Neural crest cell (in vitro differentiated cells): ENCODE measurements around the gene NBPF1. TPM values are rescaled to one million over a fixed set of nuclear protein-coding genes. Genes with fewer than 3 reads are reported as not detected.
"Not testable (repeated sequence)": the region's sequence is repeated elsewhere in the genome, so short reads cannot be mapped to it uniquely, and the experiment has no call there.

Source experiments
- DNase-seq: peaks from one replicate; pipeline ENCODE4 v3.0.0; 2021; ENCODE audit warnings: low read depth, mixed read lengths, low spot score
- H3K27ac Mint-ChIP-seq: one replicate; pipeline ENCODE4 v1.8.0; 2021; ENCODE audit warnings: mild to moderate bottlenecking, mixed read lengths; ENCODE audit not compliant: unreplicated experiment
- H3K27me3 Mint-ChIP-seq: 2 replicates; pipeline ENCODE4 v1.8.0; 2021; ENCODE audit warnings: low read depth, mild to moderate bottlenecking, mixed read lengths
- H3K36me3 Mint-ChIP-seq: 2 replicates; pipeline ENCODE4 v1.8.0; 2021; ENCODE audit warnings: low read depth, mild to moderate bottlenecking, mixed read lengths
- H3K4me1 Mint-ChIP-seq: 2 replicates; pipeline ENCODE4 v1.8.0; 2021; ENCODE audit warnings: mixed read lengths
- H3K4me3 Mint-ChIP-seq: one replicate; pipeline ENCODE4 v1.8.0; 2021; ENCODE audit warnings: mild to moderate bottlenecking, mixed read lengths
- H3K9me3 Mint-ChIP-seq: 2 replicates; pipeline ENCODE4 v1.8.0; 2021; ENCODE audit warnings: mixed read lengths
- total RNA-seq: library from RNA; stranded (reverse); gene quantifications from 2 replicates; pipeline ENCODE4 v1.2.1, GENCODE V29; 2021
- TF ChIP-seq, protein P1 (sequence below): fragments of 200-600 bp; sonication (generic); conservative IDR thresholded peaks from 2 replicates; pipeline ENCODE4 v1.5.0; 2021; ENCODE audit warnings: antibody characterized with exemption, mild to moderate bottlenecking

The NBPF1 gene
- total RNA-seq, 1 donor from 2014 or later = 129 TPM

DNA sequence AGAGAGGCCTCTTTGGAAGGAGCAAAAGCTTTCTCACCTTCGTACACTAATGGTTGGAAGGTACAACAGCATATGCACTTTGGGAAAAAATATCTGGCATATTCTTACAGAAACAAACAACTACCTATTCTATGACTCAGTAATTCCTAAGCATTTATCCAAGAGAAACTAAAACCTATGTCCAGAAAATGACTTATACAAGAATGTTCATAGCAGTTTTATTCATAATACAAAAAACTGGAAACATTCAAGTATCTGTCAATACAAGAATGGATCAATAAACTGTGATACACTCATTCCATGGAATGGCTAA is 8.2 kb downstream of the NBPF1 start:
- Mint-ChIP-seq H3K4me1 (no peaks in the 10 kb centered on the region), H3K36me3 (no peaks in the 10 kb centered on the region), H3K27ac (no peak overlapping the region), H3K9me3 (no peaks in the 10 kb centered on the region), H3K27me3 (no peaks in the 10 kb centered on the region), H3K4me3 (no peak overlapping the region)
- TF ChIP-seq, protein P1, sequence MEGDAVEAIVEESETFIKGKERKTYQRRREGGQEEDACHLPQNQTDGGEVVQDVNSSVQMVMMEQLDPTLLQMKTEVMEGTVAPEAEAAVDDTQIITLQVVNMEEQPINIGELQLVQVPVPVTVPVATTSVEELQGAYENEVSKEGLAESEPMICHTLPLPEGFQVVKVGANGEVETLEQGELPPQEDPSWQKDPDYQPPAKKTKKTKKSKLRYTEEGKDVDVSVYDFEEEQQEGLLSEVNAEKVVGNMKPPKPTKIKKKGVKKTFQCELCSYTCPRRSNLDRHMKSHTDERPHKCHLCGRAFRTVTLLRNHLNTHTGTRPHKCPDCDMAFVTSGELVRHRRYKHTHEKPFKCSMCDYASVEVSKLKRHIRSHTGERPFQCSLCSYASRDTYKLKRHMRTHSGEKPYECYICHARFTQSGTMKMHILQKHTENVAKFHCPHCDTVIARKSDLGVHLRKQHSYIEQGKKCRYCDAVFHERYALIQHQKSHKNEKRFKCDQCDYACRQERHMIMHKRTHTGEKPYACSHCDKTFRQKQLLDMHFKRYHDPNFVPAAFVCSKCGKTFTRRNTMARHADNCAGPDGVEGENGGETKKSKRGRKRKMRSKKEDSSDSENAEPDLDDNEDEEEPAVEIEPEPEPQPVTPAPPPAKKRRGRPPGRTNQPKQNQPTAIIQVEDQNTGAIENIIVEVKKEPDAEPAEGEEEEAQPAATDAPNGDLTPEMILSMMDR = no peak
- DNase-seq = no peak

DNA sequence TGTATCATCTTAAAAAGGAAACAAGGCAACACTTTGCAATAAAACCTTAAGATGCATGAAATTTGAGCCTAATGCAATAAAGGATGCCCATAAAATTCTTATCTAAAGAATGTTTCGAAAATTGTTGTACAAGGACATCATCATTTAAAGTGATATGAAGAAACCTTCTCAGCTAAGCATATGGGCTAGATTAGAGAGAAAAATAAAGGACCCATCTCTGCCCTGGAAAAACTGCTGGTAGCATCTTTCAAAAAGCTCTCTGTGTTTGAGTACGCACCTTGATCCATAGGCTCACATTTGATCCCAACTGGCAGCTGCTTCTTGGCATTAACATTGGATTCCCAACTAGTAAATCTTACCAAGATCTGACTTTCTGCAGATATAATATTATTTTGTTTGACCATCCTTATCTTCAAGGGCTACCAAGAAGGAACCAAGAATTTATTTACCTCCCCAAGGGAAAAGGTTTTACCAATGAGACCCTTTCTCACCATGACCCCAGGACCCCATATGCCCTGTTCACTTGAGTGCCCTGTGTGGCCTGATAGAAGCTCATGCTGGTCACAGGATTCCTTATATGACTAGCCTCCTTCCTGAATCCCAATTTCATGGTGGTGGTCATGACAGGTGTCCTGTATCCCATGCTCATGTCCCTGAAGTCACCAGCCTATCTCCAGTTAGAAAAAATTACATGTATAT is 8.7 kb downstream of the NBPF1 start:
- H3K4me1 Mint-ChIP-seq, H3K4me3 Mint-ChIP-seq, H3K36me3 Mint-ChIP-seq, H3K27ac Mint-ChIP-seq, H3K27me3 Mint-ChIP-seq, DNase-seq, H3K9me3 Mint-ChIP-seq: not testable (repeated sequence)

DNA sequence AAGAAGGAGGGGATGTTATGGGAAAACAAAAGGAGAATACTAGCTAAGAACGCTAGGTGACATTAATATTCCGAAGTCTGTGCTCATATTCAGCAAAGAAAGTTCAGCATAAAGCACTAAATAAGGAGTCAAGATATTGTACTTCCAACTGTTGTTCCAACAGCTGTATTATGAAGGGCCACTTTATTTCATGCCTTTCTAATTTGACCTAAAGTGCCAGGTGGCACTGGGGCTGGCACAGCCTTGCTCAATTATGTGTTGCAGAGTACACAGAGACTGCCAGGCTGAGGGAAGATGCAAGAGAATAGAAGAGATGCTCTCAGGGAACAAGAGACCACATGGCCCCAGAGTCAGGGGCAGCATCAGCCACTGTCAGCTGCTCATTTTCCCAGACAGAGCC is 9.7 kb downstream of the NBPF1 start:
- not testable (repeated sequence) for H3K4me1 Mint-ChIP-seq, DNase-seq

DNA sequence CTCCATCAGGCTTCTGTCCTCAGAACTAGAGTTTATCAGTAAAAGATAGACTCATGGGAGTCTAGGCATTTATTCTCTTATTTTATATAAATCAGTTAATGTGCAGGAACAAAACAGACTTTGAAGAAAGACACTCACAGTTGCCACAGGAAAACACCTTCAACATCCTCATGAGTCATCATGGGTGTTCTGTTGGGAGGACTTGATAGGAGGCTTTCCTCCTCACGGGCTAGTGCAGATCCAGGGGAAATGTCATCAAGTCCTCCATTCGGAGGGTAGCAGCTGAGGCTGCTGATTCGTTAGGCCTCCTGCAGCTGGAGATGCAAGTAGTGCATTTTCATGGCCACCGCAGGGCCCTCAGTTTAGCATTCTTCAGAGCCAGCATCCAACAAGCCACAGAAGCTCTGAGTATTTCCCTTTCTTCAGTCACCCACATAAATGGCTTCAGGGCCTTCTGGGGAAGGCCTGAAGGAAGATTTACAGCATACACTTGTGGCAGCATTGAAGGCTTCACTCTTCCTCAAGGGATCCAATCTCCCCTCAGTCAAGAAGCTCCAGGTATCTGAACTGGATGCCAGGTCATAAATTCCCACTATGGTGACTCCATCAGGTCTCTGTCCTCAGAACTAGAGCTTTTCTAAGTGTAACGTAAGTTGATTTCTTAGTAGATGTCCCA is 10.9 kb downstream of the NBPF1 start:
- not testable (repeated sequence) for H3K9me3 Mint-ChIP-seq, H3K4me3 Mint-ChIP-seq, H3K27me3 Mint-ChIP-seq, H3K4me1 Mint-ChIP-seq, H3K36me3 Mint-ChIP-seq, DNase-seq, H3K27ac Mint-ChIP-seq

More for the DNA sequence above, 9.7 kb downstream of the NBPF1 start:
- H3K27ac Mint-ChIP-seq, H3K4me3 Mint-ChIP-seq, H3K36me3 Mint-ChIP-seq, H3K27me3 Mint-ChIP-seq, H3K9me3 Mint-ChIP-seq: not testable (repeated sequence)

DNA sequence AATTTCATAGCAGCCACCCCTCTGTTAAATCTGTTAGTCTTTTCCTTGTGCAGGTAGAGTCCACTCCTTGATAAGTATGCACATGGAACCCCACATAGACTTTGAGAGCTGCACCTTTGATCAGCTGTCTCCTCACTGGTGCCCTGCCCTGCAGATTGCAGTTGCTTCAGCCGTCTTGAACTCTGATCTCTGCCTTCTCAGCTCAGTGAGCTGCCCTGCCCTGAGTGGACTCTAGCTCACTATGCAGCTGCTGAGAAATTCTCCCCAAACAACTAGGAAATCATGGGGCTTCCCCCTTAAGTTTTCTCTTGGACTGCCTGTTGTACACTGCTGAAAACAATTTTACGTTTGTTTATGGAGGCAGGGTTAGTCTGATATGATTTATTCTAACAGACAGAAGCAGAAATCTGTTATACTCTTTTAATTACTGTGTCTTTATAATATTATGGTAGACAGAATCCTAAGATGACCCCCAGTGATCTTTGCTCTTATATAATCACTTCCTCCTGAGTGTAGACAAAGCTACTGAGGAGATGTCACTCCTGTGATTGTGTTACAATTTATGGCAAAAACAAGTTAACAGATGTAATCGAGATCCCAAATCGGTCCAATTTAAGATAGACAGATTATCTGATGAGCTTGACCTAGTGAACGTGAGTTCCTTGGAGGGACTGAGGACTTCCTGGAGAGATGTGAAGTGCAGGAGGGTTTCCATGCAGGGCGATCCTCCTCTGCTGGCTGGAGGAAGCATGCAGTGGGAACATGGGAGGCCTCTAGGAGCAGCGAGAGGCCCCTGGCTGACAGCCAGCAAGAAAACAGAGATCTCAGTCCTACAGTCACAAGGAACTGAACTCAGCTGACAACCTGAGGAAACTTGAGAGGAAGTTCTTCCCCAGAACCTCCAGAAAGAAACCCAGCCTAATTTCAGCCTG is 12.2 kb downstream of the NBPF1 start:
- H3K36me3 Mint-ChIP-seq, DNase-seq, H3K4me1 Mint-ChIP-seq, H3K4me3 Mint-ChIP-seq, H3K27me3 Mint-ChIP-seq, H3K9me3 Mint-ChIP-seq, H3K27ac Mint-ChIP-seq: not testable (repeated sequence)

DNA sequence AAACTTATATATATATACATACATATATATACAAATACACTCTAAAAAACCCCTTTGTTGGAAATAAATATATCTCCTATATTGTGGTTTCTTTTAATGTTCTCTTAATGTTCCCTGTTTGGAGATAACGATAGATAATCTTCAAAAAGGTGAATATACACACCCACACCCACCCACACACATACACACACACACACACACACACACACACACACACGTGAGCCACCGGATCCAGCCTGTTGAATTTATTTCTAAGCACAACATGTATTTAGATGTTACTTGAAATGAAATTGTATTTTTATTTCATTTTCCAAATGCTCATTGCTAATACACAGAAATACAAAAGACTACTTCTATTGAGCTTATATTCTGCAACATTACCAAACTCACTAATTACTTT is 14.0 kb downstream of the NBPF1 start:
- not testable (repeated sequence) for H3K36me3 Mint-ChIP-seq, H3K9me3 Mint-ChIP-seq, DNase-seq, H3K4me1 Mint-ChIP-seq, H3K27ac Mint-ChIP-seq, H3K27me3 Mint-ChIP-seq, H3K4me3 Mint-ChIP-seq

DNA sequence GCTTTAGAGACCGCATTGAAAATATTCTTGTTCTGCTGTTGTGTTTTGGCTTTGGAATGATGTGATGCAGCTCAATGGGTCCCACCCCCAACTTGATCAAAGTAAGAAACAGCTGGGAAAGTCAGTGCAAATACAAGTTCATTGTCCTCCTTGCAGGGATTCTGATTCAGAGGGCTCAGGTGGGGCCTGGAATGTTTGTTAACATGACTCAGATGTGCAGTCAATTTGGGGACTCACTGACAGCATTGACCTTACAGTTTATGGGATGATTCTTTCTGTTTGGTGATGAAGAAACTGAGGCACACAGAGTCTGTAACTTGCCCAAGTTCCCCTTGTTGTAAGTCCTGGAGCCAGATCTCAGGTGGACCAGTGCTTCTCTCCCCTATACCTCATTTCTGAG is 18.1 kb downstream of the NBPF1 start:
- H3K36me3 Mint-ChIP-seq, H3K4me1 Mint-ChIP-seq, H3K27me3 Mint-ChIP-seq, H3K4me3 Mint-ChIP-seq, DNase-seq, H3K9me3 Mint-ChIP-seq, H3K27ac Mint-ChIP-seq: not testable (repeated sequence)

DNA sequence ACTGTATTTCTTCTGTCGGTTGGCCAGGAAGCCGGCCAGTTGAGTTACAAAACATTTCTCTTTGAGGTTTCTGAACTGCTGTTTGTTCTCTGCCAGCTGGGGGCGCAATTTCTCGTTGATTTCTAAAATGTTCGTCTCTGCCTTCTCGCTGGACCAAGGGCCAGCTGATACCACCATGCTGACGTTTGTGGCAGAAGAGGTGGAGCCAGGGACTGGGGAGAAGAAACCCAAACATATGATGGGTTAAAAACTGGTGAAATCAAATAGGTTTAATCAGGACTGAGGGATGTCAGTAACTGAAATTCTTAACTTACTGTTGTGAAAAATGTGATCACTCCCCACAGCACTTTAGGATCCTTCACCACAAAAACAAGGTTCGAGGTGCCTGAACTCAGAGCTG is 21.5 kb downstream of the NBPF1 start:
- TF ChIP-seq, protein P1 = peak; percentile 47
- not testable (repeated sequence) for H3K27me3 Mint-ChIP-seq, DNase-seq, H3K4me3 Mint-ChIP-seq, H3K4me1 Mint-ChIP-seq, H3K9me3 Mint-ChIP-seq, H3K27ac Mint-ChIP-seq, H3K36me3 Mint-ChIP-seq

DNA sequence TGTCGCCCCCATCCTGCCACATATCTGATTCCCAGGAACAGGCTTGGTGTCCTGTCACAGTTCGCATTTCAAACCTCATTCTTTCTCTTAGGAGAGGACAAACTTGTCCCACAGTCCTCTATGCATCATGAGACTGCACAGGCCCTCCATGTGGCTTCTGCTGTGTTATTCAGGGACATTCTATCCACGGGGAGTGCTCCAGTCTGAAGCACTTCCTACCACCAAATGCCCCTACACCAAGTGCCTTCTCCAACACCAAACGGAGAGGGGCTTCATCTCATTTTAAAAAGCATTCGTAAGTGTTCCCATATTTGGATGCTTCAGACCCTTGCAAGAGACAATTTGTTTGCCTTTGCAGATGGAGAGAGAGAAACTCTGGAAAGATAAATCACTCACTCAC is 25.3 kb downstream of the NBPF1 start:
- not testable (repeated sequence) for H3K27ac Mint-ChIP-seq

DNA sequence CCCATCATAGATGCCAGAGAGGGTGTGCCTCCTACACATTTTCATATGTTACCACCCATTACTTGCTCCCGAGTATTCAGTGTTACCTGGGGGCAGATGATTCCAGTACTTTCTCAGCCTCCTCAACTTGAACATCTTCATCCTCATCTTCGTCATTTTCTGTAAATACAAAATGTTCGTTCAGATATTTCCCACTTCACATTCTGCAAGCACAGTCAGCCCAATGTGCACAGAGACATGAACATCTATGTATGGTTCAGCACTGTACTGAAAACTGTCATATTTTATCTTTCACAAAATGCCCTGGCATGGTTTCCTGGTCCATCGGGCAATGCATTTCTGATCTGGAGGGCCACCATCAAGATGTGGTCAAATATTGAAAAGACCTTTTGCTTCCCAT is 25.7 kb downstream of the NBPF1 start:
- not testable (repeated sequence) for H3K9me3 Mint-ChIP-seq, H3K4me1 Mint-ChIP-seq, H3K36me3 Mint-ChIP-seq, H3K4me3 Mint-ChIP-seq, H3K27me3 Mint-ChIP-seq, DNase-seq, H3K27ac Mint-ChIP-seq

More for the DNA sequence above, 25.3 kb downstream of the NBPF1 start:
- DNase-seq, H3K27me3 Mint-ChIP-seq, H3K4me1 Mint-ChIP-seq, H3K36me3 Mint-ChIP-seq, H3K9me3 Mint-ChIP-seq, H3K4me3 Mint-ChIP-seq: not testable (repeated sequence)

DNA sequence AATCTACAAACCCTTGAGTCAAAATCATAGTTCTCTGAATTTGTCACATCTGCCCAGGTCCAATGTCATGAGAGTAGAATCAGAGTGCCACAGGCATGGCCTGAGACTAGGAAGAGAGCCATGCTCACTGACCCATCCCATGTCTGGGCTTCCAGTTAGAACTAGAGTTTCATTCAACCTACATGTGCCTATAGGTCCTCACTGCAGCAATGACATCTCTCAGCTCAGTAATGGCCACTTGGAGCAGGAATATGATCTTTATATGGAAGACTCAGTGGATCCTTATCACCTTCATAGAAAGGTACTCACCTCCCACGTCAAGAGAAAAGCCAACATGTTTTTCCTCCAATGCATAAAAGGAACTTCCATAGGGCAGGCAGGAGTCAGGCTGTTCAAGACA is 48.0 kb downstream of the NBPF1 start:
- DNase-seq, H3K27me3 Mint-ChIP-seq, H3K36me3 Mint-ChIP-seq, H3K4me3 Mint-ChIP-seq, H3K4me1 Mint-ChIP-seq, H3K27ac Mint-ChIP-seq, H3K9me3 Mint-ChIP-seq: not testable (repeated sequence)
